GM12878 (cell line): Measurements from ENCODE around the gene LRRK1. TPM values are rescaled to one million over a fixed set of nuclear protein-coding genes. Genes with fewer than 3 reads are reported as not detected.

Experiments
- ATAC-seq: fragments of 200-7000 bp; cut with Tn5 transposase; 3 replicates; pipeline ENCODE4 v1.9.1; 2020; ENCODE audit warnings: mild to moderate bottlenecking, moderate library complexity
- BruUV-seq: library from RNA; stranded (reverse); fragments of 400-500 nt; replicated peaks from 2 replicates; lab custom pipeline; 2021; lab: Mats Ljungman, UMichigan
- CTCF ChIA-PET: fragments of 300-600 bp; sonication (Branson Sonifier 250); formaldehyde crosslinking; extraction: SDS; loops from one replicate; lab custom pipeline; 2021; ENCODE audit warnings: inconsistent platforms; lab: Yijun Ruan, JAX
- POLR2A ChIA-PET: fragments of 350-600 bp; formaldehyde crosslinking; extraction: SDS; loops from one replicate; lab custom pipeline; 2021; ENCODE audit warnings: inconsistent platforms; lab: Charles Lee
- RAD21 ChIA-PET: fragments of 300-600 bp; sonication (Branson Sonifier 250); formaldehyde crosslinking; loops from one replicate; lab custom pipeline; 2023; ENCODE audit warnings: antibody characterized with exemption; ENCODE audit not compliant: unreplicated experiment; lab: Charles Lee
- SMC1A ChIA-PET: fragments of 300-600 bp; sonication (Branson Sonifier 250); formaldehyde crosslinking; loops from one replicate; lab custom pipeline; 2023; ENCODE audit not compliant: unreplicated experiment, uncharacterized antibody; lab: Charles Lee
- DNase-seq: peaks from one replicate; pipeline ENCODE4 v3.0.0-alpha.2; 2011; ENCODE audit warnings: low read depth, low spot score
- FAIRE-seq: peaks from 3 replicates; lab custom pipeline; 2011; peaks lifted over from hg19 to GRCh38; lab: Jason Lieb, UNC
- H2AFZ ChIP-seq: 2 replicates; pipeline ENCODE4 v1.6.0; 2011; ENCODE audit warnings: low read depth, low read length, control low read depth; ENCODE audit not compliant: control insufficient read depth
- H3K27ac ChIP-seq: 2 replicates; pipeline ENCODE4 v1.5.1; 2011; ENCODE audit warnings: control low read depth; ENCODE audit not compliant: control insufficient read depth, insufficient read depth
- H3K27me3 ChIP-seq, 2 experiments: replicated peaks in 1 of 2; 2 replicates each; pipeline versions ENCODE4 v1.6.0 to v1.6.1; 2011; ENCODE audit warnings: low read length in 1 of 2; ENCODE audit not compliant: control insufficient read depth in 2 of 2, insufficient read depth in 2 of 2
- H3K36me3 ChIP-seq, 2 experiments: 2 replicates each; pipeline ENCODE4 v1.5.1; 2011; ENCODE audit warnings: low read length in 1 of 2; ENCODE audit not compliant: control insufficient read depth in 2 of 2, insufficient read depth in 2 of 2
- H3K4me1 ChIP-seq: 2 replicates; pipeline ENCODE4 v1.6.1; 2011; ENCODE audit warnings: mild to moderate bottlenecking, low read length, moderate library complexity, mixed read lengths; ENCODE audit not compliant: control insufficient read depth, insufficient read depth
- H3K4me2 ChIP-seq: 2 replicates; pipeline ENCODE4 v1.6.0; 2011; ENCODE audit warnings: control low read depth; ENCODE audit not compliant: control insufficient read depth, insufficient read depth
- H3K4me3 ChIP-seq: fragments of 200-600 bp; sonication (generic); 2 replicates; pipeline ENCODE4 v1.5.1; 2016
- H3K79me2 ChIP-seq: 2 replicates; pipeline ENCODE4 v1.6.0; 2011; ENCODE audit warnings: low read length; ENCODE audit not compliant: control insufficient read depth, insufficient read depth
- H3K9ac ChIP-seq: 2 replicates; pipeline ENCODE4 v1.8.0; 2011; ENCODE audit warnings: low read length, control low read depth, mixed read lengths; ENCODE audit not compliant: control insufficient read depth, insufficient read depth
- H3K9me3 ChIP-seq: replicated peaks from 3 replicates; pipeline ENCODE4 v1.5.1; 2011; ENCODE audit warnings: mild to moderate bottlenecking, low read length; ENCODE audit not compliant: control insufficient read depth, insufficient read depth
- H4K20me1 ChIP-seq: 2 replicates; pipeline ENCODE4 v1.6.0; 2011; ENCODE audit not compliant: control insufficient read depth, insufficient read depth
- ATF7 ChIP-seq: fragments of 450-650 bp; IDR thresholded peaks from 2 replicates; pipeline ENCODE4 v1.6.1; 2016; ENCODE audit warnings: low read depth, mild to moderate bottlenecking
- BACH1 ChIP-seq: fragments of 450-650 bp; IDR thresholded peaks from 2 replicates; pipeline ENCODE4 v1.6.1; 2017; ENCODE audit warnings: mild to moderate bottlenecking, borderline replicate concordance
- CREM ChIP-seq: IDR thresholded peaks from 2 replicates; pipeline ENCODE4 v1.6.1; 2014; ENCODE audit warnings: antibody characterized with exemption, low read depth
- ESRRA ChIP-seq: IDR thresholded peaks from 2 replicates; pipeline ENCODE4 v1.6.1; 2012; ENCODE audit warnings: mild to moderate bottlenecking, low read length, improper control_type of control experiment
- HCFC1 ChIP-seq: fragments of 150-350 bp; IDR thresholded peaks from 2 replicates; pipeline ENCODE4 v1.6.1; 2014; ENCODE audit warnings: low read length
- MTA2 ChIP-seq: fragments of 450-650 bp; IDR thresholded peaks from 2 replicates; pipeline ENCODE4 v1.6.1; 2016; ENCODE audit warnings: low read depth, mild to moderate bottlenecking, moderate library complexity
- NFXL1 ChIP-seq: fragments of 450-650 bp; IDR thresholded peaks from 2 replicates; pipeline ENCODE4 v1.6.1; 2017; ENCODE audit warnings: antibody characterized with exemption, mild to moderate bottlenecking, borderline replicate concordance
- NFYA ChIP-seq: IDR thresholded peaks from 2 replicates; pipeline ENCODE4 v1.6.1; 2011; ENCODE audit warnings: low read depth, mild to moderate bottlenecking, low read length, improper control_type of control experiment, borderline replicate concordance
- NRF1 ChIP-seq: conservative IDR thresholded peaks from 2 replicates; pipeline ENCODE4 v1.6.1; 2011; ENCODE audit warnings: mild to moderate bottlenecking, low read depth, low read length, improper control_type of control experiment
- RBBP5 ChIP-seq: fragments of 200-600 bp; sonication (generic); conservative IDR thresholded peaks from 2 replicates; pipeline ENCODE4 v1.6.1; 2016
- RUNX3 ChIP-seq: IDR thresholded peaks from 2 replicates; pipeline ENCODE4 v1.6.1; 2012; ENCODE audit warnings: low read length, inconsistent platforms
- SMAD5 ChIP-seq: IDR thresholded peaks from 2 replicates; pipeline ENCODE4 v1.6.1; 2016; ENCODE audit warnings: antibody characterized with exemption, low read depth
- WGBS: methylation state at CpG from one replicate; pipeline ENCODE4 v1.1.6; 2016; ENCODE audit warnings: low lambda C conversion rate; ENCODE audit not compliant: insufficient replicate concordance, insufficient coverage; ENCODE audit errors: missing lambda C conversion rate; 5-methylcytosine and 5-hydroxymethylcytosine counted together
- in situ Hi-C: fragments of 300-500 bp; cut with MboI; formaldehyde crosslinking; loops from 9 replicates; pipeline ENCODE4 v1.14.3; 2018; ENCODE audit warnings: mixed read lengths
- intact Hi-C: fragments of 100-400 bp; cut with micrococcal nuclease; formaldehyde crosslinking; loops from one replicate; pipeline ENCODE4 v1.14.2; 2022; ENCODE audit not compliant: unreplicated experiment
- polyA plus RNA-seq, 11 experiments: library from polyadenylated mRNA; depleted of rRNA in 4 of 11; unstranded in 6 of 11; stranded (reverse) in 5 of 11; fragments of >200 nt; fragmentation: Nextera tagmentation in 4 of 11; fragmentation: Illumina TruSeq in 1 of 11; extraction: Ambion mirVana in 4 of 11; extraction: Trizol in 1 of 11; gene quantifications; 1 replicate in 1 of 11; 2 replicates in 10 of 11; pipeline versions ENCODE4 v1.2.1 to v1.2.3, GENCODE V29; 2011 to 2016; ENCODE audit warnings: inconsistent platforms in 2 of 11, missing spikeins in 2 of 11, low read depth in 1 of 11
- total RNA-seq, 4 experiments: library from RNA; depleted of rRNA in 3 of 4; stranded (reverse); fragments of >200 nt in 3 of 4; fragmentation: Illumina TruSeq in 1 of 4; extraction: Trizol in 1 of 4; gene quantifications; 2 replicates each; pipeline versions ENCODE4 v1.2.1 to v1.2.3, GENCODE V29; 2013 to 2021

LRRK1 gene
- total and polyA plus RNA-seq, 10 of the 15 experiments (the other 5 are each of a cell fraction or from before 2014, with no cell fraction given) = 2.2 to 58.3 (median 17.9) TPM

DNA sequence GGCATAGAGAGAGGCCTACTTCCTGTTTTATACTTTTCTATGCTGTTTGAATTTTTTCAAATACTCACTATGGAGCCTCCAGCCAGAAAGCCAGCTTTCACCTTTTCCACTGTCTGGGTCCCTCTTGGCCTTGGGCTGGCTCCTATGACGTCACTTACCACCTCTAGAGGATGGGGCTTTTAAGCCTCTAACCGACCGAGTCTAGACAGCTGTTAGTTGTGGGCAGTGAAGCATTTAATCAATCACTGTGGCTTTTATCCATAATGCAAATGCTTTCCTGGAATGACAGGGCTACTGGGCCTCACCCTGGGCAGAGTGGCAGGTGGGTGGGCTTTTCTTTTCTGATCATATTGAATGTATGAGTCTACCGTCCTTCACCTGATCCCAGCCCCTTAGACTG, 61.9 kb downstream of the LRRK1 start:
- intact Hi-C loops (no loop called here), in situ Hi-C loops (no loop called here)
- ChIA-PET SMC1A (interaction anchor here (1.1 kb wide), 1 partner anchor 63 kb away, joined by 4 read pairs; the partner anchor contains the start of gene LRRK1), CTCF (interaction anchor here (3.3 kb wide), 1 partner anchor 27 kb away, joined by 20 read pairs; no protein-coding TSS in a partner anchor), POLR2A (no interaction called here), RAD21 (no interaction called here)
- ATAC-seq (peak; percentile 57), FAIRE-seq (no peak), DNase-seq (no peak)
- TF ChIP-seq CREM (peak; percentile 44; the same call in 1 of the 2 replicates), ATF7 (peak; percentile 77), RUNX3 (0 out of 2 replicates have a peak, but pooled peaks have one; percentile 20), ESRRA (no peak)
- Histone ChIP-seq H3K79me2 (no peaks in the 10 kb centered on the region; the same call in 1 of the 2 replicates), H3K27ac (no peak overlapping the region), H3K27me3 (no peaks in the 10 kb centered on the region), H3K36me3 (peaks cover 2 to 14% of the 10 kb centered on the region in 2 experiments), H2AFZ (no peak overlapping the region), H3K4me3 (no peak overlapping the region), H3K4me1 (peaks cover 4% of the 10 kb centered on the region; the same call in 1 of the 2 replicates), H3K9ac (no peak overlapping the region), H3K4me2 (no peak overlapping the region), H4K20me1 (no peaks in the 10 kb centered on the region), H3K9me3 (no peaks in the 10 kb centered on the region)
- no TSS peak for BruUV-seq
- 48% methylated on average over 4 of the region's 4 CpGs for WGBS

DNA sequence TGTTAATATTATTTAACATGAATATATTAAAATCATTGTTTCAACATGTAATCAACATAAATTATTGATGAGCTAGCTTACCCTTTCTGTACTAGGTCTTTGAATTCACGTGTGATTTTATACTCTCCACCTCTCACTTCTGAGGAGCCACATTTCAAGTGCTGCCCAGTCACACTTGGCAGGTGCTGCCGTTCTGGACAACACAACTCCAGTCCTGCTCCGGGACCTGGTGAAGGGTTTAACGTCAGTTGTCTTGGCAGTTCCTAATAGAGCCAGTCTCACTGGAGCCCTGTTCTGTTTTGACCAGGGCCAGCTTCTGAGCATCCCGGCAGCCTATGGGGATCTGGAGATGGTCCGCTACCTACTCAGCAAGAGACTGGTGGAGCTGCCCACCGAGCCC, 64.1 kb downstream of the LRRK1 start:
- ATAC-seq = no peak
- Histone ChIP-seq H3K36me3 (peaks cover 5 to 11% of the 10 kb centered on the region in 2 experiments), H3K4me1 (peaks cover 4% of the 10 kb centered on the region; the same call in 1 of the 2 replicates), H3K27me3 (no peaks in the 10 kb centered on the region), H4K20me1 (no peaks in the 10 kb centered on the region), H3K9ac (no peak overlapping the region), H3K4me3 (no peak overlapping the region), H3K27ac (no peak overlapping the region), H2AFZ (no peak overlapping the region), H3K4me2 (no peak overlapping the region), H3K79me2 (no peaks in the 10 kb centered on the region; the same call in 1 of the 2 replicates), H3K9me3 (no peaks in the 10 kb centered on the region)
- FAIRE-seq = no peak
- POLR2A ChIA-PET = interaction anchor here (0.7 kb wide), 1 partner anchor 11 kb away, joined by 3 read pairs; no protein-coding TSS in a partner anchor
- WGBS = 98% methylated on average over 7 of the region's 7 CpGs
- intact Hi-C loops = no loop called here
- CTCF ChIA-PET = interaction anchor here (1.1 to 3.3 kb wide), 4 partner anchors 9 to 66 kb away, joined by 3 to 20 read pairs (median 5); no protein-coding TSS in a partner anchor
- no peak for TF ChIP-seq SMAD5
- no peak for TF ChIP-seq MTA2
- no peak for TF ChIP-seq RBBP5
- TF ChIP-seq HCFC1 = no peak
- TF ChIP-seq BACH1 = no peak
- no peak for TF ChIP-seq NRF1
- no peak for TF ChIP-seq NFYA
- TF ChIP-seq NFXL1 = no peak
- in situ Hi-C loops = no loop called here
- BruUV-seq = no TSS peak
- RAD21 ChIA-PET = interaction anchor here (1.6 kb wide), 1 partner anchor 61 kb away, joined by 3 read pairs; no protein-coding TSS in a partner anchor
- no peak for DNase-seq
- SMC1A ChIA-PET = interaction anchor here (1.2 to 1.8 kb wide), 2 partner anchors 24 to 35 kb away, joined by 3 to 5 read pairs; no protein-coding TSS in a partner anchor
